Endothelial cell of umbilical vein (primary cell): ENCODE data around the gene SLC5A2. TPM values are rescaled to one million over a fixed set of nuclear protein-coding genes. Genes with fewer than 3 reads are reported as not detected.

Experiments used
- BruUV-seq: library from RNA; stranded (reverse); fragments of 400-500 nt; replicated peaks from 2 replicates; lab custom pipeline; 2021; lab: Mats Ljungman, UMichigan
- CTCF ChIA-PET: fragments of 300-600, 350-600 bp; sonication (Branson Sonifier 250); formaldehyde crosslinking; loops from one replicate; lab custom pipeline; 2021; ENCODE audit warnings: antibody characterized with exemption, inconsistent platforms; lab: Charles Lee
- POLR2A ChIA-PET: fragments of 300-600, 350-600 bp; sonication (Branson Sonifier 250); formaldehyde crosslinking; loops from one replicate; lab custom pipeline; 2021; ENCODE audit warnings: antibody characterized with exemption, inconsistent platforms; lab: Charles Lee
- DNase-seq: peaks from one replicate; pipeline ENCODE4 v3.0.0-alpha.2; 2011; ENCODE audit warnings: low read depth, low spot score
- FAIRE-seq: peaks from 2 replicates; lab custom pipeline; 2011; peaks lifted over from hg19 to GRCh38; lab: Jason Lieb, UNC
- H2AFZ ChIP-seq: 2 replicates; pipeline ENCODE4 v1.6.0; 2012; ENCODE audit warnings: low read depth, low read length, control low read depth, inconsistent platforms
- H3K27ac ChIP-seq: 2 replicates; pipeline ENCODE4 v1.5.1; 2011; ENCODE audit warnings: low read depth, mild to moderate bottlenecking, control low read depth, low read length, moderate library complexity; ENCODE audit not compliant: insufficient read depth
- H3K27me3 ChIP-seq, 2 experiments: 2 replicates each; pipeline versions ENCODE4 v1.6.0 to v1.6.1; 2011; ENCODE audit warnings: low read length in 2 of 2, mixed read lengths in 1 of 2; ENCODE audit not compliant: control insufficient read depth in 2 of 2, insufficient read depth in 2 of 2
- H3K36me3 ChIP-seq, 2 experiments: 2 replicates in 1 of 2; 3 replicates in 1 of 2; pipeline ENCODE4 v1.5.1; 2011; ENCODE audit warnings: low read length in 2 of 2, mild to moderate bottlenecking in 1 of 2, moderate library complexity in 1 of 2; ENCODE audit not compliant: control insufficient read depth in 2 of 2, insufficient read depth in 2 of 2; ENCODE audit errors: extremely low read depth in 1 of 2
- H3K4me1 ChIP-seq: 3 replicates; pipeline ENCODE4 v1.5.1; 2011; ENCODE audit warnings: mild to moderate bottlenecking, low read length; ENCODE audit not compliant: control insufficient read depth, insufficient read depth; ENCODE audit errors: extremely low read depth
- H3K4me2 ChIP-seq: 2 replicates; pipeline ENCODE4 v1.6.1; 2011; ENCODE audit warnings: low read length, control low read depth, mixed read lengths; ENCODE audit not compliant: insufficient read depth
- H3K4me3 ChIP-seq, 3 experiments: fragments of 200-600 bp in 1 of 3; sonication (generic), shearing (Covaris generic) in 1 of 3; replicated peaks in 1 of 3; 2 replicates each; pipeline ENCODE4 v1.5.1; 2011 to 2016; ENCODE audit warnings: control low read depth in 3 of 3, low read length in 3 of 3, mild to moderate bottlenecking in 2 of 3, inconsistent platforms in 1 of 3, low read depth in 1 of 3, moderate library complexity in 1 of 3; ENCODE audit not compliant: insufficient read depth in 1 of 3
- H3K79me2 ChIP-seq: 2 replicates; pipeline ENCODE4 v1.6.0; 2012; ENCODE audit warnings: low read length, inconsistent platforms; ENCODE audit not compliant: control insufficient read depth, insufficient read depth
- H3K9ac ChIP-seq: replicated peaks from 2 replicates; pipeline ENCODE3; 2011; ENCODE audit warnings: low read length, control low read depth; ENCODE audit not compliant: insufficient read depth; ENCODE audit errors: extremely low read depth
- H3K9me1 ChIP-seq: replicated peaks from 3 replicates; pipeline ENCODE4 v1.6.0; 2011; ENCODE audit warnings: mild to moderate bottlenecking, low read length; ENCODE audit not compliant: control insufficient read depth, insufficient read depth; ENCODE audit errors: extremely low read depth
- H3K9me3 ChIP-seq: replicated peaks from 2 replicates; pipeline ENCODE4 v1.5.1; 2012; ENCODE audit warnings: low read length, inconsistent platforms; ENCODE audit not compliant: control insufficient read depth, insufficient read depth
- H4K20me1 ChIP-seq: replicated peaks from 2 replicates; pipeline ENCODE3; 2011; ENCODE audit warnings: mild to moderate bottlenecking, low read length; ENCODE audit not compliant: control insufficient read depth, insufficient read depth; ENCODE audit errors: extremely low read depth
- CTCF ChIP-seq, 2 donors: IDR thresholded peaks; 1 replicate in 1 of 2; 2 replicates in 1 of 2; pipeline ENCODE4 v1.5.1; 2011; ENCODE audit warnings: low read length in 2 of 2, mild to moderate bottlenecking in 2 of 2, moderate library complexity in 2 of 2, control low read depth in 1 of 2, inconsistent platforms in 1 of 2, low read depth in 1 of 2; ENCODE audit not compliant: insufficient read depth in 1 of 2; ENCODE audit errors: extremely low read depth in 1 of 2
- EZH2 ChIP-seq: IDR thresholded peaks from 2 replicates; pipeline ENCODE4 v1.6.1; 2012; ENCODE audit warnings: borderline replicate concordance, low read depth, mild to moderate bottlenecking, moderate library complexity, low read length, inconsistent platforms; ENCODE audit not compliant: severe bottlenecking
- FOS ChIP-seq: IDR thresholded peaks from 2 replicates; pipeline ENCODE4 v1.6.1; 2011; ENCODE audit warnings: mild to moderate bottlenecking, low read length, moderate library complexity, borderline replicate concordance; ENCODE audit not compliant: insufficient read depth
- GATA2 ChIP-seq: IDR thresholded peaks from 2 replicates; pipeline ENCODE4 v1.7.0; 2011; ENCODE audit warnings: low read depth, mild to moderate bottlenecking, moderate library complexity, mixed read lengths, low read length; ENCODE audit not compliant: insufficient read length, insufficient read depth
- JUN ChIP-seq: IDR thresholded peaks from 2 replicates; pipeline ENCODE4 v1.6.1; 2011; ENCODE audit warnings: borderline replicate concordance, low read depth; ENCODE audit not compliant: insufficient read length, insufficient read depth
- MYC ChIP-seq: IDR thresholded peaks from one replicate; pipeline ENCODE4 v1.6.1; 2011; ENCODE audit warnings: mild to moderate bottlenecking, low read depth, low read length
- POLR2A ChIP-seq: IDR thresholded peaks from 2 replicates; pipeline ENCODE4 v1.6.1; 2012; ENCODE audit warnings: low read depth, mild to moderate bottlenecking, control low read depth, low read length
- POLR2AphosphoS5 ChIP-seq: IDR thresholded peaks from 2 replicates; pipeline ENCODE4 v1.6.1; 2012; ENCODE audit warnings: low read depth, mild to moderate bottlenecking, control low read depth, low read length, moderate library complexity; ENCODE audit not compliant: insufficient read depth
- dilution Hi-C: fragments of 300-500 bp; cut with MboI; formaldehyde crosslinking; loops from one replicate; pipeline ENCODE4 v1.15.0; 2019; ENCODE audit warnings: low sequenced_read_pairs; ENCODE audit not compliant: extremely low pct_ligation_motif_present
- intact Hi-C: fragments of 100-400 bp; cut with micrococcal nuclease; formaldehyde crosslinking; loops from one replicate; pipeline ENCODE4 v1.10.0; 2022
- polyA plus RNA-seq, 4 experiments: library from polyadenylated mRNA; depleted of rRNA in 3 of 4; stranded (reverse) in 3 of 4; unstranded in 1 of 4; fragments of >200 nt; gene quantifications; 2 replicates each; pipeline versions ENCODE4 v1.2.1 to v1.2.3, GENCODE V29; 2011 to 2012; ENCODE audit warnings: missing spikeins in 1 of 4
- total RNA-seq: library from RNA; stranded (reverse); gene quantifications from 2 replicates; pipeline ENCODE4 v1.2.3, GENCODE V29; 2021
- TF ChIP-seq, protein P1 (sequence below): IDR thresholded peaks from 2 replicates; pipeline ENCODE4 v1.6.1; 2011; ENCODE audit not compliant: insufficient read depth, insufficient read length

Gene SLC5A2
- total and polyA plus RNA-seq, 2 donors (not counting 3 experiments of a cell fraction or from before 2014, with no cell fraction given): 0.03 TPM; not detected in 1

DNA sequence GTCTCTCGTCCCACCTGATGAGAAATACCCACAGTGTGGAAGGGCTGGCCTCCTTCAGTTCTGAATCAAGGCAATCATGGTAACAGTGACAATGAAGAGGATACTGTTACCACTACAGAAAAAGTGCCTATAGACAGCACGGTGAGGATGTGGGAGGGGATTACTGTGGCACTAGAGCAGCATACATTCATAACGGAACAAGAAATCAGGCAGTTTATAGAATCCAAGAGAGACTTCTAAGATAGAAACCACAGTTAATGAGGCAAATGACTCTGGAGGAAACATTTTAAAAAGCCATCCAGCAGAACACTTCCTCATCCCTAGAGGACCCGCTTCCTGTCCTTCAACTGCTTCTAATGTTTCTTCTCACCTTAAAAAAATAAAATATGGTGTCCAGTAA is 22.6 kb downstream of the SLC5A2 start:
- Histone ChIP-seq H3K4me2 (no peak overlapping the region), H3K9me3 (no peaks in the 10 kb centered on the region), H3K4me3 (no peak overlapping the region), H3K36me3 (no peaks in the 10 kb centered on the region), H3K27me3 (no peaks in the 10 kb centered on the region), H3K27ac (no peak overlapping the region), H3K79me2 (peaks cover 13% of the 10 kb centered on the region), H3K9ac (no peak overlapping the region), H3K4me1 (peaks cover 27% of the 10 kb centered on the region), H4K20me1 (no peaks in the 10 kb centered on the region), H3K9me1 (no peaks in the 10 kb centered on the region), H2AFZ (no peak overlapping the region)
- TF ChIP-seq JUN: no peak
- no peak for TF ChIP-seq CTCF (IDR thresholded peaks at IDR 0.05; ENCODE audit: extremely low read depth in 1 of 2, insufficient read depth in 1 of 2, low read depth in 1 of 2, low read length in 2 of 2)
- TF ChIP-seq MYC: no peak
- no peak for TF ChIP-seq GATA2
- ChIA-PET POLR2A (no interaction called here), CTCF (no interaction called here)
- no TSS peak for BruUV-seq
- DNase-seq: no peak
- intact Hi-C loops (loop anchor here (10.0 kb wide), 1 partner anchor 359 kb away; no protein-coding TSS in a partner anchor), dilution Hi-C loops (no loop called here)
- no peak for FAIRE-seq

DNA sequence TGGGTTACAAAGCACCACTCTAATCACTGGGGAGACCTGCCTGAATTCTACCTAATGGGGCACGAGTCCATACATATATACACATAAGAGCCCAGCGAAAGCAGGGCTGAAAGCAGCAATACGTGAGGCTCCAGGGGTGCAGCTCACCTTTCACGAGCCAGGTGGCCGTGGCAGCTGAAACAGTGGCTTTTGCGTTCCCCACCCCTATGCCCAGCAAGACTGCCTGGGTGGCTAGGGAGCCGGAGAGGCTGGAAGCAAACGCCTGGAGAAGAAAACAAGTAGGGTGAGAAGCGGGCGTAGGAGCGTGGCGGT is 24.6 kb downstream of the SLC5A2 start:
- H3K79me2 ChIP-seq: peaks cover 13% of the 10 kb centered on the region
- FAIRE-seq (no peak), DNase-seq (no peak)
- ChIA-PET CTCF (interaction anchor here (0.8 to 1.5 kb wide), 5 partner anchors 8 to 49 kb away, joined by 3 to 5 read pairs (median 4); no protein-coding TSS in a partner anchor), POLR2A (no interaction called here)
- no peaks in the 10 kb centered on the region for H3K27me3 ChIP-seq
- no peaks in the 10 kb centered on the region for H3K9me3 ChIP-seq
- H2AFZ ChIP-seq: peak overlapping the region; percentile 63
- H3K9ac ChIP-seq: peak overlapping the region; percentile 94
- dilution Hi-C loops: no loop called here
- no peaks in the 10 kb centered on the region for H3K36me3 ChIP-seq
- peak overlapping the region; percentile 69 to 90 (median 77) for H3K4me3 ChIP-seq
- intact Hi-C loops: loop anchor here (10.0 kb wide), 1 partner anchor 357 kb away; no protein-coding TSS in a partner anchor
- H3K27ac ChIP-seq: peak overlapping the region; percentile 82
- TF ChIP-seq GATA2 (no peak), POLR2AphosphoS5 (no peak), FOS (no peak), EZH2 (no peak), POLR2A (no peak), JUN (no peak), CTCF (IDR thresholded peaks at IDR 0.05; ENCODE audit: extremely low read depth in 1 of 2, insufficient read depth in 1 of 2, low read depth in 1 of 2, low read length in 2 of 2) (no peak), MYC (no peak)
- TF ChIP-seq, protein P1, sequence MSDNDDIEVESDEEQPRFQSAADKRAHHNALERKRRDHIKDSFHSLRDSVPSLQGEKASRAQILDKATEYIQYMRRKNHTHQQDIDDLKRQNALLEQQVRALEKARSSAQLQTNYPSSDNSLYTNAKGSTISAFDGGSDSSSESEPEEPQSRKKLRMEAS: no peak
- no TSS peak for BruUV-seq
- no peaks in the 10 kb centered on the region for H4K20me1 ChIP-seq
- peaks cover 27% of the 10 kb centered on the region for H3K4me1 ChIP-seq
- no peaks in the 10 kb centered on the region for H3K9me1 ChIP-seq
- peak overlapping the region; percentile 31 for H3K4me2 ChIP-seq
